Epithelial cell of esophagus (primary cell): ENCODE measurements around the gene KIF26B.

ENCODE experiments used
- DNase-seq: peaks from one replicate; pipeline ENCODE4 v3.0.0; 2010; ENCODE audit warnings: low read depth
- H3K4me3 ChIP-seq: 2 replicates; pipeline ENCODE4 v1.5.1; 2011; ENCODE audit warnings: mild to moderate bottlenecking, low read length, control low read depth
- TF ChIP-seq, protein P1 (sequence below): IDR thresholded peaks from 2 replicates; pipeline ENCODE4 v1.5.1; 2011; ENCODE audit warnings: low read depth, mild to moderate bottlenecking, low read length, control low read depth, inconsistent platforms; ENCODE audit not compliant: insufficient read depth; ENCODE audit errors: missing control alignments

Gene KIF26B

DNA sequence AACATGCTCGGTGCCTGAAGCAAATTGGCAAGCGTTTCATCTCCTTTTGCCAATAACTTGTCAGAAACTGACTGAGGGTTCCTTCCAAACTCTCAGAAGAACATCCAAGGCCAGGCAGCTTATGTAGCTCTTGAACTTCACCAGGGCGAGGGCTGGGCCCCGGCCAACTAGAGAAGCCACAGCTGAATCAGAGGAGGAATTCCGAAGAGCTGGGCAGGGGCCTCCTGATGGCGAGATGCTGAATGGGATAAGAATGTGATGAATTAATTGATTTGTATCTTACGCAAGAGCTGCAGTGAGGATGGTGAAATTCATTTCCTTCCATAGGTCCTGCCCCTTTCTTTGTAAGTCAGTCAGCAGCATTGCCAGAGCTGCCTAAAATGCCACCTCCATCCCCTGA, 345.8 kb downstream of the KIF26B start:
- peak; percentile 87 for DNase-seq
- TF ChIP-seq, protein P1, sequence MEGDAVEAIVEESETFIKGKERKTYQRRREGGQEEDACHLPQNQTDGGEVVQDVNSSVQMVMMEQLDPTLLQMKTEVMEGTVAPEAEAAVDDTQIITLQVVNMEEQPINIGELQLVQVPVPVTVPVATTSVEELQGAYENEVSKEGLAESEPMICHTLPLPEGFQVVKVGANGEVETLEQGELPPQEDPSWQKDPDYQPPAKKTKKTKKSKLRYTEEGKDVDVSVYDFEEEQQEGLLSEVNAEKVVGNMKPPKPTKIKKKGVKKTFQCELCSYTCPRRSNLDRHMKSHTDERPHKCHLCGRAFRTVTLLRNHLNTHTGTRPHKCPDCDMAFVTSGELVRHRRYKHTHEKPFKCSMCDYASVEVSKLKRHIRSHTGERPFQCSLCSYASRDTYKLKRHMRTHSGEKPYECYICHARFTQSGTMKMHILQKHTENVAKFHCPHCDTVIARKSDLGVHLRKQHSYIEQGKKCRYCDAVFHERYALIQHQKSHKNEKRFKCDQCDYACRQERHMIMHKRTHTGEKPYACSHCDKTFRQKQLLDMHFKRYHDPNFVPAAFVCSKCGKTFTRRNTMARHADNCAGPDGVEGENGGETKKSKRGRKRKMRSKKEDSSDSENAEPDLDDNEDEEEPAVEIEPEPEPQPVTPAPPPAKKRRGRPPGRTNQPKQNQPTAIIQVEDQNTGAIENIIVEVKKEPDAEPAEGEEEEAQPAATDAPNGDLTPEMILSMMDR: peak; percentile 35
- H3K4me3 ChIP-seq: no peak overlapping the region

DNA sequence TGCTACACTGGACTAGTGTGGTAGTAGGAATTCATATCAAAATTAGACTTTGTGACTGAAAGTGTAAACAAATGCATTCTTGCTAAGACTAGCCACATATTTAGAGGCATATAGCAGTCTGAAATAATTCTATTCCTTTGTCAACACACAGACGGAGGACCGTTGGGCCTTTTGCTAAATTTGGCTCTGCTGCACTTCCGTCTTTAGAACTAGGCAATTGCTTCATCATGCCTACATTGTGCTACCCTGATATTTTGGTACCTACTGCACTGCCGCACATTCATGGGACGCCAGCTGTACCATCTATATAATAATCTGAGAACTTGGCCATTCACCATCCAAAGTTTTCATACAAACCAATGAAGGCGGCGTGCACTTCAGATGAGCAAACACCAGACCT, 346.8 kb downstream of the KIF26B start:
- no peak overlapping the region for H3K4me3 ChIP-seq
- TF ChIP-seq, protein P1: no peak
- no peak for DNase-seq

DNA sequence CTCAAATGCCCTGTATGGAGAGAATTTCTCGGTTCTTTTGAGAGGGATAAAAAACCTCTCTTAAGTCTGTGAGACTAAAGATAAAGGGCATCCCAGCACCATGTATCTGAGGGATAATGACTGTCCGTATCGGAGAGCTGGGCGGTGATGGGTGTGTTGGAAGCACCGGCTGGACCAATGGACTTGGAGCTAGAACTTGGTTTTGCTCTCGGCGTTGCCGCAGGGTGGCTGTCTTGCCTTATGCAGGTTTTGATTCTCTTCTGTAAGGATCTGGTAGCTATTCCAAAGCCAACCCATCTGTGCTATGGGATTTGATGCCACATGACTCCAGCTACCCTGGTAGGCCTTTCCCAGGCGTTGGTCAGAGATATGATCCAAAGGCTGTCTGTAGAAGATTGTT, 348.8 kb downstream of the KIF26B start:
- H3K4me3 ChIP-seq: no peak overlapping the region
- TF ChIP-seq, protein P1: no peak
- DNase-seq: no peak

DNA sequence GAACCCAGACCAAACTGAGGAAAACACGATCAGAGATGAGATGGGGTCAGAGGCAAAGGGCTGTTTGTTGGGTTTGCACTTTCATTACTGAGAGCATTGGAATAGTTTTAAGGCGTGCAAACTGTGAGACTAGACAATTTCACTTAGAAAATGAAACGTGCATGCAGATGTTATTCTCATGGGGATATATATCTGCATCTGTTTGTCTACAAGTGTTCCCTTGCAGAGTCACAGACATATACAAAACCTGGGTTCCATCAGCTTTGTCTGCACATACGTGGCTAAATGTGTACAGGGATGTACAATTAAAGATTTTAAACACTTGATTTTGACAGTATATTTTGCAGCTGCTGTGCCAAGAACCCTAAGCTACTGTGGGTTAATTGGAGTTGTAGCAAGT, 355.4 kb downstream of the KIF26B start:
- DNase-seq: no peak
- H3K4me3 ChIP-seq: no peak overlapping the region
- TF ChIP-seq, protein P1: no peak

DNA sequence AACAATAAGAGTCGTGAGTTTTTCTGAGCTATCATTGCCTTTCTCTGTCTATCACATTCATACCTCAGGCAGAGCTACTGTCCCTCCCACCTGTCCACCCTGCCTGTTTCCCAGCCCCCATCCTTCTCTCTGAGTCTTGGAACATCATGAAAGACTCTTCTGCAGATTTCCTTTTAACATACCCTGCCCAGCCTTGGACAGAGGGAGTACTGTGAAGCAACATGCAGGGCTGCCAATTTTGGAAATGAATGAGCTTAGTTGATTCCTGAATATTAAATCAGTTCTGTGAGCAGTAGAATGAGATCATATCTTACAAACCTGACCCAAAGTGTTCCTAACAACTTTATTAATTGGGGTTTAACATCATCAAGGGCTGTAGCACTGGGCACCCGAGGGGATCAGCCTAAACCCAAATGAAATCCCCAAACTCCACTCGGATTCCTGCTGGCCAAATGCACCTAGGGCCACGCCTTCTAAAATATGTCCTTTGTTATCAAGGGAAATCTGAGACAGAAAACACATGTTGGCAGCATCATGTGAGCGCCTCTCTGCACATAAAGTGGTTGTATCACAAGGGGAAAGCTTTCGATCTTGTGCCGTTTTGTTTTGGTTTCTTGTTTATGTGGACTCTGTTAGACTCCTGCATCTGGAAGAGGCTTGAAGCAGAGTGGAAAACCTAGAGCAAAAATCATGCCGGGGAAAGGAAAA, 357.6 kb downstream of the KIF26B start:
- TF ChIP-seq, protein P1: no peak
- H3K4me3 ChIP-seq: no peak overlapping the region
- DNase-seq: no peak

DNA sequence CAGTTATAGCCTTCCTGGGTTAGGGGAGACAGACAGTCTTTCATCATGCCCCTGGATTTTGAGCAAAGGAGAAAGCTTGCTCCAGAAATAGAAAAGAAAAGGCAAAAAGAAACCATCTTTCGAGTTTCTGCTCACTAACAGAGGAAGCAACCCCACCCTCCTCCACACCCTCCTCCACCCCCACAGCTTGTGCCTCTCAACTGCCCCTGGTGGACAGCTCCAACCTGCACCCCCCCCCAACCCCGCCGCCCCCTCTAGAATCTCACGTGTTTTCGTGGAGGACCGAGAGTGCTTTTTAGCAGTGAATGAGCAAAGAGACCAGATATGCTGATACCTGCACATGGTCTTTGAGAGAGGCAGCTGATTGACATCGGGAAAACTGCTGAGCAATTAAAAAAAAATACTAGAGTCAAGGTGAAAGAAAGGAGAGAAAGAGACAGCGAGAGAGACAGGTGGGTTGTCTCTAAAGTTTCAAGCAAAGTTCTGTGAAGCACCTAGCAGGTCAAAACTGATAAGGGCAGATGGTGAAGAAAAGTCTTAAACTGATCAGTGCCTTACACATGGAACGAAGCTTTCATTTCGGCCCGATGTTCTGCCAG, 358.3 kb downstream of the KIF26B start:
- no peak overlapping the region for H3K4me3 ChIP-seq
- no peak for DNase-seq
- TF ChIP-seq, protein P1: no peak
